Fibroblast of lung (primary cell): Measurements from ENCODE around the gene ATXN1L. TPM values are rescaled to one million over a fixed set of nuclear protein-coding genes. Genes with fewer than 3 reads are reported as not detected.

Experiments used
- DNase-seq, 2 donors: peaks; one replicate each; pipeline versions ENCODE4 v3.0.0 to v3.0.0-alpha.2; 2010; ENCODE audit warnings: low read depth in 2 of 2
- H2AFZ ChIP-seq: 2 replicates; pipeline ENCODE4 v1.5.1; 2012; ENCODE audit warnings: low read length, control low read depth, inconsistent platforms
- H3K27ac ChIP-seq: 2 replicates; pipeline ENCODE4 v1.5.1; 2011; ENCODE audit warnings: low read length, control low read depth; ENCODE audit not compliant: insufficient read depth
- H3K27me3 ChIP-seq: 2 replicates; pipeline ENCODE4 v1.5.1; 2011; ENCODE audit warnings: mild to moderate bottlenecking, low read length; ENCODE audit not compliant: control insufficient read depth, insufficient read depth
- H3K36me3 ChIP-seq: 2 replicates; pipeline ENCODE4 v1.5.1; 2011; ENCODE audit warnings: low read length; ENCODE audit not compliant: control insufficient read depth, insufficient read depth
- H3K4me1 ChIP-seq: 2 replicates; pipeline ENCODE4 v1.5.1; 2011; ENCODE audit warnings: low read length; ENCODE audit not compliant: control insufficient read depth, insufficient read depth; ENCODE audit errors: extremely low read depth
- H3K4me2 ChIP-seq: 2 replicates; pipeline ENCODE4 v1.5.1; 2011; ENCODE audit warnings: low read length, control low read depth; ENCODE audit not compliant: insufficient read depth; ENCODE audit errors: extremely low read depth
- H3K4me3 ChIP-seq, 4 experiments: fragments of 200-600 bp in 1 of 4; sonication (generic) in 1 of 4; replicated peaks in 1 of 4; 2 replicates each; pipeline ENCODE4 v1.5.1; 2011 to 2016; ENCODE audit warnings: low read length in 4 of 4, low read depth in 3 of 4, mild to moderate bottlenecking in 3 of 4, control low read depth in 2 of 4, inconsistent platforms in 1 of 4, mixed read lengths in 1 of 4; ENCODE audit not compliant: insufficient read depth in 1 of 4; ENCODE audit errors: control extremely low read depth in 1 of 4
- H3K79me2 ChIP-seq: 2 replicates; pipeline ENCODE4 v1.5.1; 2012; ENCODE audit warnings: mild to moderate bottlenecking, low read length, inconsistent platforms; ENCODE audit not compliant: control insufficient read depth, insufficient read depth
- H3K9ac ChIP-seq: 2 replicates; pipeline ENCODE4 v1.5.1; 2011; ENCODE audit warnings: mild to moderate bottlenecking, low read length, control low read depth; ENCODE audit not compliant: insufficient read depth
- H3K9me3 ChIP-seq: 2 replicates; pipeline ENCODE4 v1.5.1; 2012; ENCODE audit warnings: low read depth, low read length; ENCODE audit not compliant: control insufficient read depth, insufficient read depth
- H4K20me1 ChIP-seq: 2 replicates; pipeline ENCODE4 v1.5.1; 2011; ENCODE audit warnings: low read length; ENCODE audit not compliant: control insufficient read depth, insufficient read depth; ENCODE audit errors: extremely low read depth
- EZH2 ChIP-seq: IDR thresholded peaks from 2 replicates; pipeline ENCODE4 v1.5.1; 2012; ENCODE audit warnings: low read length, control low read depth, mild to moderate bottlenecking; ENCODE audit errors: missing control alignments
- polyA minus RNA-seq: library from RNA; depleted of rRNA, polyadenylated mRNA; stranded (reverse); fragments of >200 nt; gene quantifications from 2 replicates; pipeline ENCODE4 v1.2.3, GENCODE V29; 2011; ENCODE audit warnings: low replicate concordance
- polyA plus RNA-seq, 2 donors: library from polyadenylated mRNA; depleted of rRNA in 1 of 2; stranded (reverse) in 1 of 2; unstranded in 1 of 2; fragments of >200 nt; gene quantifications; 2 replicates each; pipeline ENCODE4 v1.2.1, GENCODE V29; 2011 to 2012; ENCODE audit warnings: missing spikeins in 1 of 2
- total RNA-seq: library from RNA; depleted of rRNA; stranded (reverse); fragments of >200 nt; gene quantifications from 2 replicates; pipeline ENCODE4 v1.2.1, GENCODE V29; 2014
- TF ChIP-seq, protein P1 (sequence below), 2 donors: IDR thresholded peaks in 1 of 2; conservative IDR thresholded peaks in 1 of 2; 1 replicate in 1 of 2; 2 replicates in 1 of 2; pipeline ENCODE4 v1.5.1; 2011 to 2012; ENCODE audit warnings: low read length in 2 of 2, control low read depth in 1 of 2, inconsistent platforms in 1 of 2, low read depth in 1 of 2, mild to moderate bottlenecking in 1 of 2

Gene ATXN1L
- 11.0 and 13.2 TPM in 2 replicates for total RNA-seq
- polyA plus RNA-seq, result 10.6 and 11.5 TPM in 2 replicates
- 6.8 and 11.1 TPM in 2 replicates for polyA plus RNA-seq (2012)
- polyA minus RNA-seq, result 16.7 and 19.6 TPM in 2 replicates

- H3K9ac ChIP-seq, result peak within 1 kb of the TSS; percentile 95
- H3K4me3 ChIP-seq, result peak within 1 kb of the TSS; percentile 97 to 98 (median 97)
- peak within 1 kb of the TSS; percentile 60 for H2AFZ ChIP-seq
- peak; percentile 88 to 93 for DNase-seq
- TF ChIP-seq, protein P1, sequence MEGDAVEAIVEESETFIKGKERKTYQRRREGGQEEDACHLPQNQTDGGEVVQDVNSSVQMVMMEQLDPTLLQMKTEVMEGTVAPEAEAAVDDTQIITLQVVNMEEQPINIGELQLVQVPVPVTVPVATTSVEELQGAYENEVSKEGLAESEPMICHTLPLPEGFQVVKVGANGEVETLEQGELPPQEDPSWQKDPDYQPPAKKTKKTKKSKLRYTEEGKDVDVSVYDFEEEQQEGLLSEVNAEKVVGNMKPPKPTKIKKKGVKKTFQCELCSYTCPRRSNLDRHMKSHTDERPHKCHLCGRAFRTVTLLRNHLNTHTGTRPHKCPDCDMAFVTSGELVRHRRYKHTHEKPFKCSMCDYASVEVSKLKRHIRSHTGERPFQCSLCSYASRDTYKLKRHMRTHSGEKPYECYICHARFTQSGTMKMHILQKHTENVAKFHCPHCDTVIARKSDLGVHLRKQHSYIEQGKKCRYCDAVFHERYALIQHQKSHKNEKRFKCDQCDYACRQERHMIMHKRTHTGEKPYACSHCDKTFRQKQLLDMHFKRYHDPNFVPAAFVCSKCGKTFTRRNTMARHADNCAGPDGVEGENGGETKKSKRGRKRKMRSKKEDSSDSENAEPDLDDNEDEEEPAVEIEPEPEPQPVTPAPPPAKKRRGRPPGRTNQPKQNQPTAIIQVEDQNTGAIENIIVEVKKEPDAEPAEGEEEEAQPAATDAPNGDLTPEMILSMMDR (conservative IDR thresholded peaks at IDR 0.05 in 1 of 2, IDR thresholded peaks at IDR 0.05 in 1 of 2; ENCODE audit: low read depth in 1 of 2, low read length in 2 of 2), result no peak
- no peak for TF ChIP-seq EZH2
- peak within 1 kb of the TSS; percentile 99 for H3K4me2 ChIP-seq
- H3K36me3 ChIP-seq, result peaks cover 9% of the 10 kb centered on the region
- H3K79me2 ChIP-seq, result peaks cover 23% of the 10 kb centered on the region
- H3K9me3 ChIP-seq, result no peaks in the 10 kb centered on the region
- no peaks in the 10 kb centered on the region for H4K20me1 ChIP-seq
- no peaks in the 10 kb centered on the region for H3K27me3 ChIP-seq
- peaks cover 6% of the 10 kb centered on the region for H3K4me1 ChIP-seq
- peak within 1 kb of the TSS; percentile 86 for H3K27ac ChIP-seq
Measured at GRCh38 chr16:71845639-71846430, at the start of gene ATXN1L. Gene ATXN1L (plus strand): TSS chr16:71845976. CDS start chr16:71849741, 3,765 bp downstream.

DNA sequence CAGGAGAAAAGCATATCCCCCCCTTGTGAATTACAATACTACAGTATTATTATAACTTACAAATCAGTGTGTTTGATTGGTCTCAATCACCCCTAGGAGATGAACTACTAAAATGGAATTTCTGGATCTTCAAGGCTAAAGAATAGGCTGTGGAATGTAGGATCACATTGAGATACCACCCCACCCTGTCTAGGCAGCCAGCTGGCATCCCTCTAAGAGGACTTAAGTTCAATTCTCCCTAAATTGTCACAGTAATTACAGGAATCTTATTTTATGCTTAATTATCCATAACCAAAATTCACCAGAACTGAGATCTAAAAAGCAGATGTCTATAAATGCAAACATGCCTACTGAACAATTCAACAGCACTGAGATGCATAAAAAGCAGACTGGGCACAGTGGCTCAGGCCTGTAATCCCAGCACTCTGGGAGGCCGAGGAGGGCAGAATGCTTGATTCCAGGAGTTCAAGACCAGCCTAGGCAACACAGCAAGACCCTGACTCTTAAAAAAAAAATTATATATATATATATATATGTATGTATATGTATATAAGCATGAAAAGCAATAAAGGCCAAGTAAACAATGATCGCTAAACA, 49.2 kb upstream of the ATXN1L start:
- Histone ChIP-seq H3K27me3 (no peaks in the 10 kb centered on the region), H3K4me3 (no peak overlapping the region), H3K9me3 (no peaks in the 10 kb centered on the region), H3K4me1 (no peaks in the 10 kb centered on the region), H3K36me3 (peaks cover 2% of the 10 kb centered on the region), H3K79me2 (peaks cover 84% of the 10 kb centered on the region), H3K9ac (no peak overlapping the region), H3K4me2 (no peak overlapping the region), H2AFZ (no peak overlapping the region), H3K27ac (no peak overlapping the region), H4K20me1 (peaks cover 1% of the 10 kb centered on the region)
- no peak for TF ChIP-seq EZH2
- TF ChIP-seq, protein P1 (conservative IDR thresholded peaks at IDR 0.05 in 1 of 2, IDR thresholded peaks at IDR 0.05 in 1 of 2; ENCODE audit: low read depth in 1 of 2, low read length in 2 of 2), result no peak
- DNase-seq, result peak in 1 of 2 donors; percentile 47

GRCh38 chr16:71803305-71803690, 42.5 kb upstream of the ATXN1L start:
- TF ChIP-seq EZH2, result no peak
- TF ChIP-seq, protein P1 (conservative IDR thresholded peaks at IDR 0.05 in 1 of 2, IDR thresholded peaks at IDR 0.05 in 1 of 2; ENCODE audit: low read depth in 1 of 2, low read length in 2 of 2), result no peak
- Histone ChIP-seq H3K4me1 (no peaks in the 10 kb centered on the region), H3K27me3 (no peaks in the 10 kb centered on the region), H3K36me3 (no peaks in the 10 kb centered on the region), H3K79me2 (peaks cover 83% of the 10 kb centered on the region), H2AFZ (no peak overlapping the region), H3K9me3 (no peaks in the 10 kb centered on the region), H3K9ac (no peak overlapping the region), H3K4me2 (no peak overlapping the region), H4K20me1 (no peaks in the 10 kb centered on the region), H3K27ac (no peak overlapping the region), H3K4me3 (no peak overlapping the region)
- DNase-seq, result no peak
